RWPE1 (cell line): ENCODE results near the gene HIGD1B.

ENCODE experiments used
- CTCF ChIA-PET: fragments of 350-600 bp; sonication (Branson Sonifier 250); formaldehyde crosslinking; extraction: SDS; loops from one replicate; lab custom pipeline; 2021; lab: Yijun Ruan, JAX
- POLR2A ChIA-PET: fragments of 400-600 bp; formaldehyde crosslinking; extraction: SDS; loops from one replicate; lab custom pipeline; 2020; ENCODE audit warnings: antibody characterized with exemption; ENCODE audit not compliant: low non-redundant PET; lab: Yijun Ruan, JAX
- DNase-seq: peaks from one replicate; pipeline ENCODE4 v3.0.0; 2012; ENCODE audit warnings: low spot score
- H3K27ac ChIP-seq: fragments of 450-650 bp; 2 replicates; pipeline ENCODE4 v1.5.1; 2017
- CTCF ChIP-seq: fragments of 450-650 bp; conservative IDR thresholded peaks from 2 replicates; pipeline ENCODE4 v1.5.1; 2017; ENCODE audit warnings: low read depth, mild to moderate bottlenecking

The HIGD1B gene

DNA sequence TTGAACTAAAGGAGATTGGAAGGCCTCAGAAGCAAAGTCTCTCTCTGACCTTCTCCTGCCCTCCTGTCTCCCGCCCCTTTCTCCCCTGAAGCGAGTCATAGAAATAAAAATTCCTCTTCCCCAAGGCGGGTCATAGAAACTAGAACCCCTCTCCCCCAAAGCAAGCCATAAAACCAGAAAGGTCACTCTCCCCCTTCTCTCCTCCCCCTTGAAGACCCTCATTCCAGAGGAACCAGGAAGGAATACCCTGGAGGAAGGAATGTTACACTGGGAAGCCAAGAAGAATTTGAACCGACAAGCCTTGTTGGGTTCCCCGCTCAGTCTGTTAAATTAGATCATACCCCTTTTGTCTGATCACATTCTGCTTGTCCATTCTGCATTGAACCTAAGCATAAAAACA, 14.9 kb upstream of the HIGD1B start:
- DNase-seq, result no peak
- no peak overlapping the region for H3K27ac ChIP-seq
- CTCF ChIA-PET, result interaction anchor here (0.6 to 2.3 kb wide), 3 partner anchors 13 to 53 kb away, joined by 4 to 16 read pairs (median 6); no protein-coding TSS in a partner anchor
- no peak for TF ChIP-seq CTCF
- POLR2A ChIA-PET, result interaction anchor here (0.5 kb wide), 1 partner anchor 8 kb away, joined by 3 read pairs; no protein-coding TSS in a partner anchor

DNA sequence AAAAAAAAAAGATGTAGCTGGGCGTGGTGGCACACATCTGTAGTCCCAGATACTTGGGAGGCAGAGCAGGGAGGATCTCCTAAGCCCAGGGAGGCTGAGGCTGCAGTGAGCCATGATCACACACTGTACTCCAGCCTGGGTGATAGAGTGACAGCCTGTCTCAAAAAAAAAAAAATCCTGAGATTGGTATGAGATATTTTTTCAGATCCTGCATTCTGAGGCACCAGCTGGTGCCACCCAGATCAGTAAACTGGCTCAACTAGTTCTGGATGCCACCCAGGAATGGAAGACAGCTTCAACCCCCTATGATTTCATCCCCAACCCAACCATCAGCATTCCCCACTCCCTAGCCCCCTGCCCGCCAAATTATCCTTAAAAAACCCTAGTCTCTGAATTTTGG, 10.5 kb upstream of the HIGD1B start:
- no peak for DNase-seq
- ChIA-PET POLR2A (interaction anchor here (0.6 kb wide), 1 partner anchor 187 kb away, joined by 3 read pairs; no protein-coding TSS in a partner anchor), CTCF (interaction anchor here (0.6 to 1.5 kb wide), 3 partner anchors 20 to 93 kb away, joined by 3 to 6 read pairs (median 5); no protein-coding TSS in a partner anchor)
- TF ChIP-seq CTCF, result no peak
- no peak overlapping the region for H3K27ac ChIP-seq

DNA sequence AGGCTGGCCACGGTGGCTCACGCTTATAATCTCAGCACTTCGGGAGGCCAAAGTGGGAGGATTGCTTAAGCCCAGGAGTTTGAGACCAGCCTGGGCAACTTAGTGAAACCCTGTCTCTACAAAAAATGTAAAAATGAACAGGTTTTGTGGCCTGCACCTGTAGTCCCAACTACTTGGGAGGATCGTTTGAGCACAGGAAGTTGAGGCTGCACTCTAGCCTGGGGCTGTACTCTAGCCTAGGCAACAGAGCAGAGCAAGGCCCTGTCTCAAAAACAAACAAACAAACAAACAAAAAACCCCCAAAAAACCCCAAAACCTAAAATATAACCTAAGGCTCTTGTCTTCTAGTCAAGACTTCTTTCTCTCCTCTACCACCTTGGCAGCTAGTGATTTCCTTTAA, 7.4 kb upstream of the HIGD1B start:
- H3K27ac ChIP-seq, result no peak overlapping the region
- no peak for DNase-seq
- POLR2A ChIA-PET, result no interaction called here
- no peak for TF ChIP-seq CTCF
- CTCF ChIA-PET, result interaction anchor here (0.6 to 0.7 kb wide), 2 partner anchors 181 to 320 kb away, joined by 5 to 9 read pairs; no protein-coding TSS in a partner anchor

GRCh38 chr17:44840936-44841335, 6.7 kb upstream of the HIGD1B start:
- H3K27ac ChIP-seq, result no peak overlapping the region
- no peak for TF ChIP-seq CTCF
- POLR2A ChIA-PET, result interaction anchor here (0.6 kb wide), 1 partner anchor 8 kb away, joined by 3 read pairs; no protein-coding TSS in a partner anchor
- CTCF ChIA-PET, result interaction anchor here (0.6 kb wide), 1 partner anchor 320 kb away, joined by 9 read pairs; no protein-coding TSS in a partner anchor
- no peak for DNase-seq

- no peak for TF ChIP-seq CTCF
- no peak for DNase-seq
- no peak overlapping the region for H3K27ac ChIP-seq
- ChIA-PET CTCF (interaction anchor here (0.5 to 0.7 kb wide), 2 partner anchors 78 to 712 kb away, joined by 3 to 5 read pairs; no protein-coding TSS in a partner anchor), POLR2A (no interaction called here)
Observed at GRCh38 chr17:44842748-44843147, 4.9 kb upstream of the HIGD1B start.

- POLR2A ChIA-PET, result no interaction called here
Observed at GRCh38 chr17:44844390-44844830, 3.3 kb upstream of the HIGD1B start.

More at GRCh38 chr17:44844390-44844830, 3.3 kb upstream of the HIGD1B start:
- CTCF ChIA-PET, result interaction anchor here (0.5 to 1.2 kb wide), 4 partner anchors 10 to 65 kb away, joined by 3 to 5 read pairs (median 4); no protein-coding TSS in a partner anchor
- TF ChIP-seq CTCF, result no peak
- no peak for DNase-seq
- H3K27ac ChIP-seq, result no peak overlapping the region
